ENCODE data around the gene XKRX. TPM values are rescaled to one million over a fixed set of nuclear protein-coding genes. Genes with fewer than 3 reads are reported as not detected.

The XKRX gene
- total RNA-seq, 2 donors from 2014 or later: 0.28 TPM; not detected in 1

DNA sequence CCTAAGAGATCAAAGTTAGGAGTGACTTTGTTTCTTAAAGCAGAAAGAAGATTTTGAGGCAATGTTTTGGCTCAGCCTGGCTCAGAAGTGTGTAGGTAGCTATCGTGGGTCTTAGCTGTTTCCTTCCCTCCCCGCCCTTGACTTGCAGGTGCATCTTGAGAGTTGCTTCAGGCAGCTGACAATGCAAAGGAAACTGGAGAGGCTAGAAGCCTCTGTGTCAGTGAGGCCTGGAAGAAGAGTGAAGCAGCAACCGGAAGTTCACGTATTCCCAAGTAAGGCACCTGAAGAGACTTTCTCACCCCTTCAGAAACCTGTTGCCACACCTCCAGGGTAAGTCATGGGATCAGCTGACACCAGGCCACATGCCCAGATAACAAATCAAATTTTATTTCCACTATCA is 10.6 kb upstream of the XKRX start:
- Histone ChIP-seq H3K4me3 (no peak overlapping the region), H3K4me1 (no peaks in the 10 kb centered on the region), H3K27ac (no peak overlapping the region), H3K9me3 (no peaks in the 10 kb centered on the region), H3K36me3 (no peaks in the 10 kb centered on the region), H3K27me3 (no peaks in the 10 kb centered on the region)
- no peak for DNase-seq (ENCODE audit: low spot score)
- no peak for TF ChIP-seq CTCF (IDR thresholded peaks at IDR 0.05)

- DNase-seq (ENCODE audit: low spot score): no peak
- H3K4me1 ChIP-seq: no peaks in the 10 kb centered on the region
- no peak for TF ChIP-seq CTCF (IDR thresholded peaks at IDR 0.05)
- H3K27me3 ChIP-seq: no peaks in the 10 kb centered on the region
- no peak overlapping the region for H3K4me3 ChIP-seq
- H3K27ac ChIP-seq: no peak overlapping the region
- H3K36me3 ChIP-seq: no peaks in the 10 kb centered on the region
- no peaks in the 10 kb centered on the region for H3K9me3 ChIP-seq
Measured at GRCh38 chrX:100935767-100936166, 7.0 kb upstream of the XKRX start.

GRCh38 chrX:100931925-100932285 is 3.2 kb upstream of the XKRX start:
- H3K36me3 ChIP-seq: no peaks in the 10 kb centered on the region
- peaks cover 0 to 10% of the 10 kb centered on the region in 2 donors for H3K4me1 ChIP-seq
- no peak for DNase-seq (ENCODE audit: low spot score)
- H3K27me3 ChIP-seq: no peaks in the 10 kb centered on the region
- TF ChIP-seq CTCF (IDR thresholded peaks at IDR 0.05): no peak
- no peak overlapping the region for H3K27ac ChIP-seq
- H3K9me3 ChIP-seq: no peaks in the 10 kb centered on the region
- H3K4me3 ChIP-seq: no peak overlapping the region

GRCh38 chrX:100931218-100931924 is 2.7 kb upstream of the XKRX start:
- Histone ChIP-seq H3K36me3 (no peaks in the 10 kb centered on the region), H3K4me1 (peaks cover 0 to 10% of the 10 kb centered on the region in 2 donors), H3K9me3 (no peaks in the 10 kb centered on the region), H3K27ac (no peak overlapping the region), H3K4me3 (no peak overlapping the region), H3K27me3 (no peaks in the 10 kb centered on the region)
- no peak for DNase-seq (ENCODE audit: low spot score)
- no peak for TF ChIP-seq CTCF (IDR thresholded peaks at IDR 0.05)

DNA sequence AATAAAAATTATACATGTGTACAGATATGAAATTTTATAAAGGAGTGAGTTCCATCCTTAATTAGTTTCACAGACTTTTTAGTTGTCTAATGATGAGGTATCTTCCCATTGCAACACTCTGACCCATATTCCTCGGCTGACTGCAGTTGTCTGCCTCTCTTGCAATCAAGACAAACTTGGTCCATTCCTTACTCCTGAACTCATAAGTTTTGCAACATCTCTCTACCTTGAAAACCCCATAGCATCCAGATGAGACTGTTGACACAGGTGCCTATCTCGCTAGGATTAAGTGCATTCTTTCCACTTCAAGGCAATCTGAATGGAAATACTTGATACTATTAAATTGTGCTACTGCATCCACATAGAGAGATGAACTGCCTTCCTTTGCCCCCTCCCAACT is 2.3 kb downstream of the XKRX start:
- no peak for DNase-seq (ENCODE audit: low spot score)
- peaks cover 0 to 10% of the 10 kb centered on the region in 2 donors for H3K4me1 ChIP-seq
- no peak for TF ChIP-seq CTCF (IDR thresholded peaks at IDR 0.05)
- H3K9me3 ChIP-seq: no peaks in the 10 kb centered on the region
- H3K27ac ChIP-seq: no peak overlapping the region
- no peaks in the 10 kb centered on the region for H3K27me3 ChIP-seq
- no peak overlapping the region for H3K4me3 ChIP-seq
- no peaks in the 10 kb centered on the region for H3K36me3 ChIP-seq

DNA sequence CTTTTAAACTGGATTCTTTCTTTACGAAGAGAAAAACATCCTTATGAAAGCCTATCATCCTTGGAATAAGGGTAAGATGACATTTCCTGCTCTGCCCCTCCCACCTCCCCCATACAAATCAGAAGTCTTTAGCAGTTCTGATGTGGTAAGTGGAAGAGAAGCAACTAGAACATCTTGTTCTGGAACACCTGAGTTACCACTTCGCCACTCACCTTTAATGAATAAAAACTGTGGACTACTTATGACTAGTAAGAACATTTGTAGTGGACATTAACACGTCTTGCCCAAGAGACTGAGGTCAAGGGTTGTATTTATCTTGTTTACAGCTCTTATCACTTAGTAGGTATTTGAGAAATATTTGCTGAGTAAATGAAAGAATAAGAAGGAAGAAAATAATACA is 4.3 kb downstream of the XKRX start:
- no peaks in the 10 kb centered on the region for H3K36me3 ChIP-seq
- H3K27ac ChIP-seq: no peak overlapping the region
- H3K4me3 ChIP-seq: no peak overlapping the region

More for the DNA sequence above, 4.3 kb downstream of the XKRX start:
- DNase-seq (ENCODE audit: low spot score): no peak
- H3K9me3 ChIP-seq: no peaks in the 10 kb centered on the region
- no peaks in the 10 kb centered on the region for H3K27me3 ChIP-seq
- H3K4me1 ChIP-seq: peaks cover 0 to 9% of the 10 kb centered on the region in 2 donors
- no peak for TF ChIP-seq CTCF (IDR thresholded peaks at IDR 0.05)

Measured in right atrium auricular region (tissue), 2 donors.